GM21737 (cell line): ENCODE measurements around the gene TWF2.

Experiments
- ATAC-seq: cut with Tn5 transposase; IDR thresholded peaks from one replicate; pipeline ENCODE4 v1.9.1; 2021; ENCODE audit warnings: mild to moderate bottlenecking, moderate library complexity; ENCODE audit not compliant: unreplicated experiment

TWF2 gene

GRCh38 chr3:52204337-52205073 lies 34.5 kb downstream of the TWF2 start:
- ATAC-seq = no peak

GRCh38 chr3:52203701-52204100 lies 35.3 kb downstream of the TWF2 start:
- ATAC-seq = no peak

GRCh38 chr3:52202384-52203077 lies 36.4 kb downstream of the TWF2 start:
- no peak for ATAC-seq

- no peak for ATAC-seq
Measured at GRCh38 chr3:52200981-52201679, 37.8 kb downstream of the TWF2 start.

- no peak for ATAC-seq
Measured at GRCh38 chr3:52198643-52199608, 40.0 kb downstream of the TWF2 start.

- ATAC-seq = peak; percentile 80
Measured at GRCh38 chr3:52197842-52198625, 40.9 kb downstream of the TWF2 start, which contains the start of gene ALAS1. ALAS1 (plus strand) TSS chr3:52198160; CDS start chr3:52199242, 1,082 bp downstream.

GRCh38 chr3:52197499-52197841 lies 41.5 kb downstream of the TWF2 start:
- no peak for ATAC-seq

- no peak for ATAC-seq
Measured at GRCh38 chr3:52196977-52197376, 42.0 kb downstream of the TWF2 start.

GRCh38 chr3:52195823-52196331 lies 43.1 kb downstream of the TWF2 start:
- no peak for ATAC-seq

- no peak for ATAC-seq
Measured at GRCh38 chr3:52195291-52195597, 43.7 kb downstream of the TWF2 start.

GRCh38 chr3:52194485-52195290 lies 44.3 kb downstream of the TWF2 start:
- ATAC-seq = no peak

GRCh38 chr3:52193065-52193464 lies 45.9 kb downstream of the TWF2 start:
- no peak for ATAC-seq

GRCh38 chr3:52191663-52192062 lies 47.3 kb downstream of the TWF2 start:
- no peak for ATAC-seq

- no peak for ATAC-seq
Measured at GRCh38 chr3:52190294-52191074, 48.5 kb downstream of the TWF2 start.

- ATAC-seq = no peak
Measured at GRCh38 chr3:52188556-52188955, 50.4 kb downstream of the TWF2 start.

- ATAC-seq = no peak
Measured at GRCh38 chr3:52186729-52187128, 52.2 kb downstream of the TWF2 start.

- ATAC-seq = no peak
Measured at GRCh38 chr3:52185837-52186236, 53.1 kb downstream of the TWF2 start.

GRCh38 chr3:52185311-52185710 lies 53.6 kb downstream of the TWF2 start:
- ATAC-seq = no peak
